ENCODE results near the gene ZSCAN10.

Gene ZSCAN10

GRCh38 chr16:3127745-3128144, 28.7 kb upstream of the ZSCAN10 start:
- H3K27ac ChIP-seq (replicated peaks): no peak overlapping the region
- TF ChIP-seq POLR2AphosphoS5 (IDR thresholded peaks at IDR 0.05; ENCODE audit: low read depth) (0 out of 2 replicates have a peak, but pooled peaks have one; percentile 4), GABPA (IDR thresholded peaks at IDR 0.05; ENCODE audit: low read depth) (no peak)
- DNase-seq (ENCODE audit: low read depth in 1 of 2, low spot score in 1 of 2): no peak
- no peak overlapping the region for H3K4me3 ChIP-seq (replicated peaks; ENCODE audit: insufficient read depth, low read length)
- no peaks in the 10 kb centered on the region for H3K27me3 ChIP-seq (ENCODE audit: insufficient read depth, poor library complexity, severe bottlenecking)

GRCh38 chr16:3123986-3124886, 25.1 kb upstream of the ZSCAN10 start:
- no peaks in the 10 kb centered on the region for H3K27me3 ChIP-seq (ENCODE audit: insufficient read depth, poor library complexity, severe bottlenecking)
- H3K4me3 ChIP-seq (replicated peaks; ENCODE audit: insufficient read depth, low read length): peak overlapping the region; percentile 84
- no peak for TF ChIP-seq CTCF (IDR thresholded peaks at IDR 0.05; ENCODE audit: insufficient read depth, low read length)
- peak; percentile 75 for TF ChIP-seq GABPA (IDR thresholded peaks at IDR 0.05; ENCODE audit: low read depth)
- no peak for TF ChIP-seq SPI1 (IDR thresholded peaks at IDR 0.05; ENCODE audit: borderline replicate concordance, low read depth)
- TF ChIP-seq REST (IDR thresholded peaks at IDR 0.05; ENCODE audit: insufficient replicate concordance, low read depth): peak; percentile 42
- peak; percentile 69 for TF ChIP-seq POLR2AphosphoS5 (IDR thresholded peaks at IDR 0.05; ENCODE audit: low read depth)
- peak; percentile 82 to 97 for DNase-seq (ENCODE audit: low read depth in 1 of 2, low spot score in 1 of 2)
- H3K27ac ChIP-seq (replicated peaks): peak overlapping the region; percentile 70

GRCh38 chr16:3122926-3123570, 24.0 kb upstream of the ZSCAN10 start:
- no peak overlapping the region for H3K27ac ChIP-seq (replicated peaks)
- no peak for DNase-seq (ENCODE audit: low read depth in 1 of 2, low spot score in 1 of 2)
- H3K27me3 ChIP-seq (ENCODE audit: insufficient read depth, poor library complexity, severe bottlenecking): no peaks in the 10 kb centered on the region
- H3K4me3 ChIP-seq (replicated peaks; ENCODE audit: insufficient read depth, low read length): no peak overlapping the region
- TF ChIP-seq CTCF (IDR thresholded peaks at IDR 0.05; ENCODE audit: insufficient read depth, low read length): no peak
- no peak for TF ChIP-seq REST (IDR thresholded peaks at IDR 0.05; ENCODE audit: insufficient replicate concordance, low read depth)
- TF ChIP-seq SPI1 (IDR thresholded peaks at IDR 0.05; ENCODE audit: borderline replicate concordance, low read depth): no peak
- no peak for TF ChIP-seq POLR2AphosphoS5 (IDR thresholded peaks at IDR 0.05; ENCODE audit: low read depth)
- no peak for TF ChIP-seq GABPA (IDR thresholded peaks at IDR 0.05; ENCODE audit: low read depth)

- H3K27me3 ChIP-seq (ENCODE audit: insufficient read depth, poor library complexity, severe bottlenecking): no peaks in the 10 kb centered on the region
- H3K4me3 ChIP-seq (replicated peaks; ENCODE audit: insufficient read depth, low read length): no peak overlapping the region
- no peak overlapping the region for H3K27ac ChIP-seq (replicated peaks)
- DNase-seq (ENCODE audit: low read depth in 1 of 2, low spot score in 1 of 2): no peak
- no peak for TF ChIP-seq CTCF (IDR thresholded peaks at IDR 0.05; ENCODE audit: insufficient read depth, low read length)
- TF ChIP-seq POLR2AphosphoS5 (IDR thresholded peaks at IDR 0.05; ENCODE audit: low read depth): no peak
- no peak for TF ChIP-seq GABPA (IDR thresholded peaks at IDR 0.05; ENCODE audit: low read depth)
- TF ChIP-seq REST (IDR thresholded peaks at IDR 0.05; ENCODE audit: insufficient replicate concordance, low read depth): no peak
- TF ChIP-seq SPI1 (IDR thresholded peaks at IDR 0.05; ENCODE audit: borderline replicate concordance, low read depth): no peak
Measured at GRCh38 chr16:3121851-3122467, 22.9 kb upstream of the ZSCAN10 start.
